SU-DHL-6 (cell line): Measurements from ENCODE around the gene AFAP1L1.

Source experiments
- H2AFZ ChIP-seq: fragments of 200-600 bp; sonication (generic); 2 replicates; pipeline ENCODE4 v1.6.1; 2014; ENCODE audit warnings: low read depth, mild to moderate bottlenecking, moderate library complexity, mixed read lengths, antibody characterized with exemption, low read length; ENCODE audit not compliant: severe bottlenecking
- H3F3A ChIP-seq: fragments of 200-600 bp; shearing (Covaris generic); 2 replicates; pipeline ENCODE4 v1.6.0; 2016; ENCODE audit warnings: antibody characterized with exemption, mild to moderate bottlenecking; ENCODE audit not compliant: insufficient read depth
- H3K27ac ChIP-seq: fragments of 200-600 bp; sonication (generic); 2 replicates; pipeline ENCODE4 v1.5.1; 2016; ENCODE audit warnings: low read depth, mild to moderate bottlenecking, low read length, moderate library complexity, mixed read lengths
- H3K27me3 ChIP-seq: fragments of 200-600 bp; sonication (generic), shearing (Covaris generic); 2 replicates; pipeline ENCODE4 v1.6.0; 2014; ENCODE audit warnings: mild to moderate bottlenecking, low read length
- H3K36me3 ChIP-seq: fragments of 200-600 bp; sonication (generic); 2 replicates; pipeline ENCODE4 v1.6.1; 2014; ENCODE audit warnings: mild to moderate bottlenecking, low read length, mixed read lengths
- H3K4me2 ChIP-seq: fragments of 300-600, 200-600 bp; shearing (Covaris generic), sonication (generic); 2 replicates; pipeline ENCODE4 v1.6.0; 2014; ENCODE audit warnings: low read length, low read depth, mild to moderate bottlenecking; ENCODE audit not compliant: poor library complexity, severe bottlenecking
- H3K4me3 ChIP-seq: fragments of 200-600 bp; sonication (generic); 2 replicates; pipeline ENCODE4 v1.5.1; 2014; ENCODE audit warnings: antibody characterized with exemption, low read length, mild to moderate bottlenecking, mixed read lengths; ENCODE audit not compliant: insufficient read depth, poor library complexity, severe bottlenecking
- H3K79me2 ChIP-seq: fragments of 200-600 bp; sonication (generic); 2 replicates; pipeline ENCODE4 v1.6.1; 2014; ENCODE audit warnings: mild to moderate bottlenecking, low read length, moderate library complexity; ENCODE audit not compliant: insufficient read depth
- H3K9ac ChIP-seq: fragments of 200-600 bp; sonication (generic); 2 replicates; pipeline ENCODE4 v1.7.0; 2014; ENCODE audit warnings: mild to moderate bottlenecking, low read length
- H3K9me2 ChIP-seq: fragments of 200-600 bp; sonication (generic); replicated peaks from 2 replicates; pipeline ENCODE4 v1.6.1; 2014; ENCODE audit warnings: low read length; ENCODE audit not compliant: insufficient read depth
- H3K9me3 ChIP-seq: fragments of 200-600 bp; sonication (generic); 2 replicates; pipeline ENCODE4 v1.6.1; 2014; ENCODE audit warnings: low read length, mixed read lengths; ENCODE audit not compliant: insufficient read depth
- H4K20me1 ChIP-seq: fragments of 200-600 bp; sonication (generic); 2 replicates; pipeline ENCODE4 v1.6.1; 2014; ENCODE audit warnings: low read depth, mild to moderate bottlenecking, antibody characterized with exemption, low read length, moderate library complexity, mixed read lengths
- EZH2phosphoT487 ChIP-seq: fragments of 200-600 bp; sonication (generic), shearing (Covaris generic); conservative IDR thresholded peaks from 2 replicates; pipeline ENCODE4 v1.6.1; 2018; ENCODE audit warnings: mild to moderate bottlenecking, antibody characterized with exemption, low read length, moderate library complexity, mixed read lengths
- TF ChIP-seq, protein P1 (sequence below): fragments of 200-600 bp; sonication (generic); IDR thresholded peaks from one replicate; pipeline ENCODE4 v1.5.1; 2017; ENCODE audit warnings: antibody characterized with exemption, mild to moderate bottlenecking, low read length, moderate library complexity; ENCODE audit not compliant: insufficient read depth, poor library complexity, severe bottlenecking

AFAP1L1 gene

DNA sequence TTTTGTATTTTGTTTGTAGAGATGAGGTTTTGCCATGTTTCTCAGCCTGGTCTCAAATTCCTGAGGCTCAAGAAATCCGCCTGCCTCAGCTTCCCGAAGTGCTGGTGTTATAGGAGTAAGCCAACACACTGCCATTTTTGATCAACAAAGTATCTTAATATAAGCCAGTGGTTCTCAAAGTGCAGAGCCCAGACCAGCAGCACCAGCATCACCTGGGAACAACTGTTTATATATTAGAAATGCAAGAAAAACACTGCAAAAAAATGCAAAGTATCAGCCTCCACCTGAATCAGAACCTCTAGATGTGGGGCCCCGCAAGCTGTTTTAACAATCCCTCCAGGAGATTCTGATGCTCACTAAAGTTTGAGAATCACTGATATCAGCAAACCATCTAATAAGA lies 101.3 kb downstream of the AFAP1L1 start:
- Histone ChIP-seq H3K36me3 (no peaks in the 10 kb centered on the region), H3K79me2 (no peaks in the 10 kb centered on the region), H3K9ac (no peak overlapping the region), H3K27me3 (no peaks in the 10 kb centered on the region), H3K4me2 (no peak overlapping the region), H3K4me3 (no peak overlapping the region), H3K9me3 (no peaks in the 10 kb centered on the region), H4K20me1 (no peaks in the 10 kb centered on the region), H3F3A (no peaks in the 10 kb centered on the region), H2AFZ (no peak overlapping the region), H3K9me2 (no peaks in the 10 kb centered on the region), H3K27ac (no peak overlapping the region)
- TF ChIP-seq, protein P1, sequence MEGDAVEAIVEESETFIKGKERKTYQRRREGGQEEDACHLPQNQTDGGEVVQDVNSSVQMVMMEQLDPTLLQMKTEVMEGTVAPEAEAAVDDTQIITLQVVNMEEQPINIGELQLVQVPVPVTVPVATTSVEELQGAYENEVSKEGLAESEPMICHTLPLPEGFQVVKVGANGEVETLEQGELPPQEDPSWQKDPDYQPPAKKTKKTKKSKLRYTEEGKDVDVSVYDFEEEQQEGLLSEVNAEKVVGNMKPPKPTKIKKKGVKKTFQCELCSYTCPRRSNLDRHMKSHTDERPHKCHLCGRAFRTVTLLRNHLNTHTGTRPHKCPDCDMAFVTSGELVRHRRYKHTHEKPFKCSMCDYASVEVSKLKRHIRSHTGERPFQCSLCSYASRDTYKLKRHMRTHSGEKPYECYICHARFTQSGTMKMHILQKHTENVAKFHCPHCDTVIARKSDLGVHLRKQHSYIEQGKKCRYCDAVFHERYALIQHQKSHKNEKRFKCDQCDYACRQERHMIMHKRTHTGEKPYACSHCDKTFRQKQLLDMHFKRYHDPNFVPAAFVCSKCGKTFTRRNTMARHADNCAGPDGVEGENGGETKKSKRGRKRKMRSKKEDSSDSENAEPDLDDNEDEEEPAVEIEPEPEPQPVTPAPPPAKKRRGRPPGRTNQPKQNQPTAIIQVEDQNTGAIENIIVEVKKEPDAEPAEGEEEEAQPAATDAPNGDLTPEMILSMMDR, result no peak
- TF ChIP-seq EZH2phosphoT487, result no peak

DNA sequence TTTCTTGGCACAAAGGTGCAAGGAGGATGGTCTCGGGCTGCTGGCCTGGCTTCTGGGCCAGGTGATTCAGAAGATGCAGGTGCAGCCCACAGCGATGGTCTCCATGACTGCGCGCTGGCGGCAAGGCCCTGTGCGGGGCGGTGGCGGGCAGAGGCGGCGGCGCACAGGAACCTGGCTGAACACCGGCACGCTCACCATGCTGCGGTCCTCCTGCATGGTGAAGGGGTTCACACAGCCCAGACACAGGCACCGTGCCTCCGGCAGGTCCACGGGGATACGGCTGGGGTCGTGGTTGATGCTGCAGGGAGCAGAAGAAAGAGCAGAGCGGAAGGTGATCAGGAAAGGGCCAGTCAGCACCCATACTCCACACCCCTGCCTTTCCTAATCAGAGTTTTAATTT lies 102.6 kb downstream of the AFAP1L1 start:
- H3K9me2 ChIP-seq, result no peaks in the 10 kb centered on the region
- H3K27me3 ChIP-seq, result no peaks in the 10 kb centered on the region
- H3K27ac ChIP-seq, result no peak overlapping the region
- TF ChIP-seq, protein P1, result no peak
- no peak for TF ChIP-seq EZH2phosphoT487
- no peak overlapping the region for H3K9ac ChIP-seq
- H4K20me1 ChIP-seq, result no peaks in the 10 kb centered on the region
- no peak overlapping the region for H2AFZ ChIP-seq
- no peak overlapping the region for H3K4me2 ChIP-seq
- H3F3A ChIP-seq, result no peaks in the 10 kb centered on the region
- H3K79me2 ChIP-seq, result no peaks in the 10 kb centered on the region
- H3K9me3 ChIP-seq, result no peaks in the 10 kb centered on the region
- no peak overlapping the region for H3K4me3 ChIP-seq
- no peaks in the 10 kb centered on the region for H3K36me3 ChIP-seq

DNA sequence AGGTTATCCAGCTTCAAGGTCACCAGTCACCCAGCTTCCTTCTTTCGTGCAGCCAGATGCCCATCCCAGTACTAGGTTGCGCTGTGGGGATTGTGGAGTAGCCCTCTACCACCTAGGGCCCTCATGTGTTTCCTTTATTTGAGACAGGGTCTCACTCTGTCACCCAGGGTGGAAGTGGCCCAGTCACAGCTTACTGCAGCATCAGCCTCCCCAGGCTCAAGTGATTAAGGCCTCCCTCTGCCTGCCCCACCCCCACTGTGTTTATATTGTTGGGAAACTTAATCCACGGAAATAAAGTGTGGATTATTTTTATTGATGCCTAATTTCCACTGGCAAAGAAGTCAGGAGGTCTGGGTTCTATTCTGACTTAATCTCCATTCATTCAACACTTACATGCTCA lies 103.1 kb downstream of the AFAP1L1 start:
- Histone ChIP-seq H3K79me2 (no peaks in the 10 kb centered on the region), H2AFZ (no peak overlapping the region), H4K20me1 (no peaks in the 10 kb centered on the region), H3K9me3 (no peaks in the 10 kb centered on the region), H3K27ac (no peak overlapping the region), H3K9ac (no peak overlapping the region), H3K9me2 (no peaks in the 10 kb centered on the region), H3K4me2 (no peak overlapping the region), H3F3A (no peaks in the 10 kb centered on the region), H3K4me3 (no peak overlapping the region), H3K36me3 (no peaks in the 10 kb centered on the region), H3K27me3 (no peaks in the 10 kb centered on the region)
- no peak for TF ChIP-seq EZH2phosphoT487
- TF ChIP-seq, protein P1, result no peak
